ENCODE measurements around the gene LGALS12.

Gene LGALS12

GRCh38 chr11:63508745-63509144 lies 2.9 kb downstream of the LGALS12 start:
- Histone ChIP-seq H3K4me3 (no peak overlapping the region), H3K4me2 (peak overlapping the region in 6 of 11 experiments; percentile 2 to 96 (median 90); a peak in 10 of 22 replicates), H3K4me1 (peaks cover 51 to 63% (median 55%) of the 10 kb centered on the region in 10 experiments), H3K36me3 (no peaks in the 10 kb centered on the region), H3K27me3 (peaks cover 0 to 6% (median 0%) of the 10 kb centered on the region in 11 experiments; a peak in 1 of 22 replicates), H3K9ac (no peak overlapping the region), H4K20me1 (peaks cover 0 to 15% (median 0%) of the 10 kb centered on the region in 11 experiments; a peak in 3 of 22 replicates), H3K27ac (no peak overlapping the region), H3K9me3 (replicated peaks in 1 of 11) (no peaks in the 10 kb centered on the region)
- no peak for TF ChIP-seq Cebpa-rat (IDR thresholded peaks at IDR 0.05)

- H3K4me1 ChIP-seq, result peaks cover 34 to 47% (median 41%) of the 10 kb centered on the region in 10 experiments
- peaks cover 0 to 6% (median 0%) of the 10 kb centered on the region in 11 experiments; a peak in 1 of 22 replicates for H3K27me3 ChIP-seq
- no peak overlapping the region for H3K27ac ChIP-seq
- no peaks in the 10 kb centered on the region for H3K36me3 ChIP-seq
- peaks cover 0 to 15% (median 0%) of the 10 kb centered on the region in 11 experiments; a peak in 3 of 22 replicates for H4K20me1 ChIP-seq
- peak overlapping the region in 1 of 11 experiments; percentile 11; a peak in 2 of 22 replicates for H3K9ac ChIP-seq
- H3K4me2 ChIP-seq, result peak overlapping the region in 8 of 11 experiments; percentile 3 to 44 (median 38); a peak in 11 of 22 replicates
- no peak for TF ChIP-seq Cebpa-rat (IDR thresholded peaks at IDR 0.05)
- no peak overlapping the region for H3K4me3 ChIP-seq
- H3K9me3 ChIP-seq (replicated peaks in 1 of 11), result no peaks in the 10 kb centered on the region
These were observed 4.6 kb downstream of the LGALS12 start for GRCh38 chr11:63510360-63511047.

GRCh38 chr11:63511048-63511748 lies 5.3 kb downstream of the LGALS12 start:
- peaks cover 0 to 6% (median 0%) of the 10 kb centered on the region in 11 experiments; a peak in 1 of 22 replicates for H3K27me3 ChIP-seq
- peak overlapping the region in 2 of 11 experiments; percentile 9 to 11; a peak in 2 of 22 replicates for H3K9ac ChIP-seq
- no peak overlapping the region for H3K4me3 ChIP-seq

GRCh38 chr11:63512816-63513215 lies 6.9 kb downstream of the LGALS12 start:
- Histone ChIP-seq H3K9me3 (replicated peaks in 1 of 11) (no peaks in the 10 kb centered on the region), H3K27me3 (no peaks in the 10 kb centered on the region), H3K27ac (no peak overlapping the region), H3K36me3 (no peaks in the 10 kb centered on the region), H3K9ac (no peak overlapping the region), H4K20me1 (peaks cover 0 to 7% (median 0%) of the 10 kb centered on the region in 11 experiments; a peak in 1 of 22 replicates), H3K4me3 (no peak overlapping the region), H3K4me2 (no peak overlapping the region), H3K4me1 (peaks cover 11 to 25% (median 18%) of the 10 kb centered on the region in 10 experiments; a peak in 19 of 20 replicates)
- no peak for TF ChIP-seq Cebpa-rat (IDR thresholded peaks at IDR 0.05)

More at GRCh38 chr11:63511048-63511748, 5.3 kb downstream of the LGALS12 start:
- no peaks in the 10 kb centered on the region for H3K9me3 ChIP-seq (replicated peaks in 1 of 11)
- peaks cover 27 to 42% (median 34%) of the 10 kb centered on the region in 10 experiments for H3K4me1 ChIP-seq
- H3K4me2 ChIP-seq, result peak overlapping the region in 8 of 11 experiments; percentile 3 to 44 (median 38); a peak in 11 of 22 replicates
- H3K36me3 ChIP-seq, result no peaks in the 10 kb centered on the region
- H4K20me1 ChIP-seq, result peaks cover 0 to 11% (median 0%) of the 10 kb centered on the region in 11 experiments; a peak in 3 of 22 replicates
- no peak for TF ChIP-seq Cebpa-rat (IDR thresholded peaks at IDR 0.05)
- no peak overlapping the region for H3K27ac ChIP-seq

- Histone ChIP-seq H3K9ac (no peak overlapping the region), H3K36me3 (no peaks in the 10 kb centered on the region), H3K4me3 (no peak overlapping the region), H3K27ac (no peak overlapping the region), H3K4me1 (peaks cover 10 to 27% (median 18%) of the 10 kb centered on the region in 10 experiments; a peak in 17 of 20 replicates), H3K27me3 (no peaks in the 10 kb centered on the region), H3K4me2 (no peak overlapping the region), H4K20me1 (no peaks in the 10 kb centered on the region), H3K9me3 (replicated peaks in 1 of 11) (peaks cover 8 to 19% (median 14%) of the 10 kb centered on the region in 11 experiments; a peak in 21 of 22 replicates)
- no peak for TF ChIP-seq Cebpa-rat (IDR thresholded peaks at IDR 0.05)
These were observed 10.2 kb downstream of the LGALS12 start for GRCh38 chr11:63516109-63516508.

DNA sequence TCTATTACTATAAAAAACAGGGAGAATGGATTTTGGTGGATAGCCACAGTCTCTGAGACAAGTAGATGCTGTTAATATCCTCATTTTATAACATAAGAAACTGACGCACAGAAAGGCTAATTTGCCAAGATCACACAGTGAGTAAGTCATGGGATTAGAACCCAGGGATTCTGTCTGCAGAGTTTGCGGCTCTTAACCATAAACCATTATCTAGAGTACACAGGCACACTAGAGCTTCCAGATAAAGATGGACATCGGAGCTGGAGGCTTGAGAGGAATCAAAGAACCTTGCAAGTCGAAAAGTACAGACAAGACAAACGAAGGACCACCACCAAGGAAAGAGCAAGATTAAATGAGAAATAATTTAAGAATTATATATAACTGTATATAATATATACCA lies 11.3 kb downstream of the LGALS12 start:
- Histone ChIP-seq H3K9me3 (replicated peaks in 1 of 11) (peaks cover 13 to 24% (median 19%) of the 10 kb centered on the region in 11 experiments; a peak in 21 of 22 replicates), H3K36me3 (no peaks in the 10 kb centered on the region), H3K4me3 (no peak overlapping the region), H4K20me1 (no peaks in the 10 kb centered on the region), H3K9ac (no peak overlapping the region), H3K27ac (no peak overlapping the region), H3K4me1 (peaks cover 13 to 21% (median 19%) of the 10 kb centered on the region in 10 experiments; a peak in 19 of 20 replicates), H3K27me3 (no peaks in the 10 kb centered on the region), H3K4me2 (no peak overlapping the region)
- no peak for TF ChIP-seq Cebpa-rat (IDR thresholded peaks at IDR 0.05)

GRCh38 chr11:63518548-63518947 lies 12.7 kb downstream of the LGALS12 start:
- Histone ChIP-seq H4K20me1 (no peaks in the 10 kb centered on the region), H3K27ac (no peak overlapping the region), H3K27me3 (no peaks in the 10 kb centered on the region), H3K4me2 (peak overlapping the region; percentile 4 to 42 (median 36); a peak in 16 of 22 replicates), H3K4me1 (peaks cover 13 to 21% (median 19%) of the 10 kb centered on the region in 10 experiments; a peak in 19 of 20 replicates), H3K4me3 (no peak overlapping the region), H3K9ac (no peak overlapping the region), H3K36me3 (no peaks in the 10 kb centered on the region), H3K9me3 (replicated peaks in 1 of 11) (peaks cover 20 to 34% (median 28%) of the 10 kb centered on the region in 11 experiments)
- TF ChIP-seq Cebpa-rat (IDR thresholded peaks at IDR 0.05), result no peak

GRCh38 chr11:63520606-63521170 lies 14.8 kb downstream of the LGALS12 start:
- no peaks in the 10 kb centered on the region for H4K20me1 ChIP-seq
- H3K4me3 ChIP-seq, result no peak overlapping the region
- H3K4me1 ChIP-seq, result peaks cover 8 to 21% (median 16%) of the 10 kb centered on the region in 10 experiments; a peak in 19 of 20 replicates
- H3K27ac ChIP-seq, result no peak overlapping the region
- no peak overlapping the region for H3K9ac ChIP-seq
- TF ChIP-seq Cebpa-rat (IDR thresholded peaks at IDR 0.05), result no peak
- H3K36me3 ChIP-seq, result peaks cover 0 to 6% (median 0%) of the 10 kb centered on the region in 11 experiments; a peak in 1 of 22 replicates
- no peaks in the 10 kb centered on the region for H3K27me3 ChIP-seq
- H3K4me2 ChIP-seq, result no peak overlapping the region
- H3K9me3 ChIP-seq (replicated peaks in 1 of 11), result peaks cover 32 to 44% (median 39%) of the 10 kb centered on the region in 11 experiments
